Neural progenitor cell (in vitro differentiated cells): ENCODE data around the gene TNNI3K.

Experiments used
- EZH2 ChIP-seq: fragments of 200-600 bp; sonication (generic); IDR thresholded peaks from 2 replicates; pipeline ENCODE4 v1.6.1; 2017; ENCODE audit warnings: antibody characterized with exemption, mild to moderate bottlenecking, moderate library complexity
- EZH2phosphoT487 ChIP-seq: fragments of 200-600 bp; sonication (generic); IDR thresholded peaks from 2 replicates; pipeline ENCODE4 v1.6.1; 2017; ENCODE audit warnings: antibody characterized with exemption
- TF ChIP-seq, protein P1 (sequence below): fragments of 200-600 bp; sonication (generic); IDR thresholded peaks from 2 replicates; pipeline ENCODE4 v1.5.1; 2017; ENCODE audit warnings: antibody characterized with exemption, mild to moderate bottlenecking

DNA sequence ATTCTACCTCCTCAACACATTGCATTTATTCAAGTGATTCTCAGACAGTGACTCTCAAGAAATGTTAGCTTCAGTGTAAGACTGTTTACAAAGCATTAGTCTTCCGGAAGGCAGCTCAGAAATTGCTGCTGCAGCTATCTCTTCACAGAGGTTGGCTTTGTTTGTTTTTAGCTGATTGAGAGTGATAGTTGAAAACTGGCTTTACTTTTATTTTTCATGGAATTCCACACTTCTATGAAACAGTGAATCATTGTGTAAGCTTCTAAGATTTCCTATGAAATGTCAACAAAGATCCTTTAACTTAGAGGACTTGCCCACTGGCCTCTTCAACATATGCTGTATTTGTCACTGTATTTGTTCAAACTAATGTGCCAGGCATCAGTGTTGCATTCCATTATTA, 121.3 kb downstream of the TNNI3K start:
- TF ChIP-seq, protein P1, sequence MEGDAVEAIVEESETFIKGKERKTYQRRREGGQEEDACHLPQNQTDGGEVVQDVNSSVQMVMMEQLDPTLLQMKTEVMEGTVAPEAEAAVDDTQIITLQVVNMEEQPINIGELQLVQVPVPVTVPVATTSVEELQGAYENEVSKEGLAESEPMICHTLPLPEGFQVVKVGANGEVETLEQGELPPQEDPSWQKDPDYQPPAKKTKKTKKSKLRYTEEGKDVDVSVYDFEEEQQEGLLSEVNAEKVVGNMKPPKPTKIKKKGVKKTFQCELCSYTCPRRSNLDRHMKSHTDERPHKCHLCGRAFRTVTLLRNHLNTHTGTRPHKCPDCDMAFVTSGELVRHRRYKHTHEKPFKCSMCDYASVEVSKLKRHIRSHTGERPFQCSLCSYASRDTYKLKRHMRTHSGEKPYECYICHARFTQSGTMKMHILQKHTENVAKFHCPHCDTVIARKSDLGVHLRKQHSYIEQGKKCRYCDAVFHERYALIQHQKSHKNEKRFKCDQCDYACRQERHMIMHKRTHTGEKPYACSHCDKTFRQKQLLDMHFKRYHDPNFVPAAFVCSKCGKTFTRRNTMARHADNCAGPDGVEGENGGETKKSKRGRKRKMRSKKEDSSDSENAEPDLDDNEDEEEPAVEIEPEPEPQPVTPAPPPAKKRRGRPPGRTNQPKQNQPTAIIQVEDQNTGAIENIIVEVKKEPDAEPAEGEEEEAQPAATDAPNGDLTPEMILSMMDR: no peak
- TF ChIP-seq EZH2: no peak
- TF ChIP-seq EZH2phosphoT487: no peak
